Measurements from ENCODE around the gene POM121L2. TPM values are rescaled to one million over a fixed set of nuclear protein-coding genes. Genes with fewer than 3 reads are reported as not detected.
A peak's percentile ranks its signal among the peaks of the same experiment; 100 is the strongest.

Gene POM121L2
- total and polyA plus RNA-seq, 11 donors: not detected

DNA sequence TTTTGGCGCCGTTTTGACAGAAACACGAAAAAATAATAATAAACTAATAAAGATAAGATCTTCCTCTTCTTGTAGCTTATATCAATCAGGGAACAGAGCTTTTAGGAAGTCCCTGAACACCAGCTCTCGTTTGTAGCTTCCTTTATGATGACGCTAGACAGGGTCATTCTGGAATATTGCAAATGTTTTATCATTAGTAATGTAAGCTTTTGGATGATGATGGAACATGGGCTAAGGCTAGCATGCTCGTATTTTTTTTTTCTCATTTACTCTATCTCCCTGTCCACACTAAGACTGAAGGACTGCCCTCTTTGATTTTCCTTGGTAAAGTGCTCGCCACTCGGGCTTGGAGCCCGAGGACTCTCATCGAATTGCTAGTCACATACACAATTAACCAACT lies 22.1 kb upstream of the POM121L2 start:
- H3K27ac ChIP-seq: no peak overlapping the region
- H3K27me3 ChIP-seq: peaks cover 0 to 58% (median 36%) of the 10 kb centered on the region in 9 donors
- ATAC-seq: no peak
- H3K4me1 ChIP-seq: peaks cover 0 to 7% (median 0%) of the 10 kb centered on the region in 12 donors
- 38 to 55% (median 48%) methylated on average over 10 of the region's 10 CpGs for WGBS, 4 donors
- H3K36me3 ChIP-seq: no peaks in the 10 kb centered on the region
- peaks cover 0 to 10% (median 0%) of the 10 kb centered on the region in 12 donors for H3K9me3 ChIP-seq
- no peak for TF ChIP-seq POLR2A (IDR thresholded peaks at IDR 0.05)
- TF ChIP-seq, protein P1, sequence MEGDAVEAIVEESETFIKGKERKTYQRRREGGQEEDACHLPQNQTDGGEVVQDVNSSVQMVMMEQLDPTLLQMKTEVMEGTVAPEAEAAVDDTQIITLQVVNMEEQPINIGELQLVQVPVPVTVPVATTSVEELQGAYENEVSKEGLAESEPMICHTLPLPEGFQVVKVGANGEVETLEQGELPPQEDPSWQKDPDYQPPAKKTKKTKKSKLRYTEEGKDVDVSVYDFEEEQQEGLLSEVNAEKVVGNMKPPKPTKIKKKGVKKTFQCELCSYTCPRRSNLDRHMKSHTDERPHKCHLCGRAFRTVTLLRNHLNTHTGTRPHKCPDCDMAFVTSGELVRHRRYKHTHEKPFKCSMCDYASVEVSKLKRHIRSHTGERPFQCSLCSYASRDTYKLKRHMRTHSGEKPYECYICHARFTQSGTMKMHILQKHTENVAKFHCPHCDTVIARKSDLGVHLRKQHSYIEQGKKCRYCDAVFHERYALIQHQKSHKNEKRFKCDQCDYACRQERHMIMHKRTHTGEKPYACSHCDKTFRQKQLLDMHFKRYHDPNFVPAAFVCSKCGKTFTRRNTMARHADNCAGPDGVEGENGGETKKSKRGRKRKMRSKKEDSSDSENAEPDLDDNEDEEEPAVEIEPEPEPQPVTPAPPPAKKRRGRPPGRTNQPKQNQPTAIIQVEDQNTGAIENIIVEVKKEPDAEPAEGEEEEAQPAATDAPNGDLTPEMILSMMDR (IDR thresholded peaks at IDR 0.05): no peak
- intact Hi-C loops (cut with DNase I): no loop called here
- no peak for DNase-seq
- no peak overlapping the region for H3K4me3 ChIP-seq

DNA sequence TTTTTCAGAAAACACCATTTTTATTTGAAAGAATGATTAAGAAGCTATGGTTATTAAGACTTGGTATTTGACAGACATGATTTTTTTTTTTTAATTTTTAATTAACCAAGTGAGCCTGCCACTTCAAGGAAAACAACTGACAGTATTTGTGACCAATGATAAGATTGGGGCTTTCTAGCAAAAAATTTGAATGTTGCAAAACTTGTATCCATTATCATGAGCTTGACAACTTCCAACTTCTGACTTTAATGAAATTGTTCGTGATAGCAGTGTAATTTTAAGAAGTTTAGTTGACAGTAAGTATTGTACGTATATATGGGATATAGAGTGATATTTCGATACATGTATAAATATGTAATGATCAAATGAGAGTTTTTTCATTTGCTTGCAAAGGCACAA lies 21.6 kb upstream of the POM121L2 start:
- intact Hi-C loops (cut with DNase I): no loop called here
- Histone ChIP-seq H3K4me1 (peaks cover 0 to 7% (median 0%) of the 10 kb centered on the region in 12 donors), H3K9me3 (peaks cover 0 to 10% (median 0%) of the 10 kb centered on the region in 12 donors), H3K27me3 (peaks cover 0 to 62% (median 37%) of the 10 kb centered on the region in 9 donors), H3K27ac (no peak overlapping the region), H3K36me3 (no peaks in the 10 kb centered on the region), H3K4me3 (no peak overlapping the region)
- TF ChIP-seq, protein P1 (IDR thresholded peaks at IDR 0.05): no peak
- ATAC-seq: no peak
- WGBS, 4 donors: 51 to 65% (median 53%) methylated on average over 3 of the region's 3 CpGs
- DNase-seq: no peak

- H3K4me3 ChIP-seq: peak overlapping the region in 5 of 12 donors; percentile 1 to 25 (median 14)
- no peak overlapping the region for H3K27ac ChIP-seq
- no peaks in the 10 kb centered on the region for H3K36me3 ChIP-seq
- WGBS, 4 donors: 8 to 11% (median 9%) methylated on average over 32 of the region's 32 CpGs
- TF ChIP-seq POLR2A (IDR thresholded peaks at IDR 0.05): no peak
- TF ChIP-seq, protein P1 (IDR thresholded peaks at IDR 0.05): no peak
- H3K4me1 ChIP-seq: peaks cover 0 to 7% (median 0%) of the 10 kb centered on the region in 12 donors
- ATAC-seq: no peak
- H3K27me3 ChIP-seq: peaks cover 0 to 58% (median 37%) of the 10 kb centered on the region in 9 donors
- H3K9me3 ChIP-seq: peaks cover 0 to 14% (median 0%) of the 10 kb centered on the region in 12 donors
- intact Hi-C loops (cut with DNase I): no loop called here
- no peak for DNase-seq
Measured at GRCh38 chr6:27332692-27333641, 20.9 kb upstream of the POM121L2 start.

DNA sequence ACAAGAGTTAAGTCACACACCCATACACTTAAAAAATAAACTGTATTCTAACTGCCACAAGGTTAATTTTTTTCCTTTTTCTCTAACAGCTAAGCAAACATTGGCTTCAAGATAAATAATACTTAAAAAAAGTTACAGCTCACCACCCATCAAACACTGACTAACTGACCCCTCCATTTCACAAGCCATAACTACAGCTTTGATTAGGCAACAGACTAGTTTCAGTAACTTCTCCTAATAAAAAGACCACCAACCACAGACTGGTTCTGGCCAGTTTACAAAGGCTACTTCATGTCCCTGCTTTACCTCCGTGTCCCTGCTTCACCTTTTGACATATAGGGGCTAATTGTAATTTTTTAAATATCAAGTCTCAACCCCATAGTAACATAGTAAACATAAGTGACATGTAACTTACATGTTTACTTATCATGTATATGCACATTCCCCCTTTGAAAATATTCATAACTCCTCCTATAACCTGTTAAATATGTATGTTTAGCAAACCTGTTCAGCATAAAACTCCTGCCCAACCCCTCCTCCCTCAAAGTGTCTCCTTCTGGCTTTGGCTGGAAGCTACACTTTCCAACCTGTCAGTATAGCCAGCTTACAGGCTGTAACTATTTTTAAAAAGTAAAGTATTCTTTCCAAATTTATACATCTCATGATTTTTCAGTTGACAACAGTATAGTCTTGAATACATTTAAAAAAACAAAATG lies 15.1 kb upstream of the POM121L2 start:
- intact Hi-C loops (cut with DNase I): no loop called here

More for the DNA sequence above, 15.1 kb upstream of the POM121L2 start:
- Histone ChIP-seq H3K27me3 (peaks cover 0 to 80% (median 20%) of the 10 kb centered on the region in 9 donors), H3K9me3 (peaks cover 0 to 11% (median 0%) of the 10 kb centered on the region in 12 donors), H3K27ac (no peak overlapping the region), H3K4me3 (no peak overlapping the region), H3K4me1 (no peaks in the 10 kb centered on the region), H3K36me3 (no peaks in the 10 kb centered on the region)
- 19 to 33% (median 31%) methylated on average over 1 of the region's 1 CpG for whole genome bisulfite sequencing, 4 donors
- TF ChIP-seq, protein P1 (IDR thresholded peaks at IDR 0.05): no peak
- TF ChIP-seq POLR2A (IDR thresholded peaks at IDR 0.05): no peak
- DNase-seq: no peak
- ATAC-seq: no peak

Measured in heart left ventricle (tissue), 16 donors.